GM12892 (cell line): ENCODE data around the gene QRICH1.

Experiments used
- POLR2A ChIP-seq: IDR thresholded peaks from 2 replicates; pipeline ENCODE4 v1.6.1; 2011; ENCODE audit warnings: low read depth, low read length, control low read depth
- POLR2AphosphoS5 ChIP-seq: IDR thresholded peaks from 2 replicates; pipeline ENCODE4 v1.6.1; 2011; ENCODE audit warnings: low read depth, low read length, control low read depth

DNA sequence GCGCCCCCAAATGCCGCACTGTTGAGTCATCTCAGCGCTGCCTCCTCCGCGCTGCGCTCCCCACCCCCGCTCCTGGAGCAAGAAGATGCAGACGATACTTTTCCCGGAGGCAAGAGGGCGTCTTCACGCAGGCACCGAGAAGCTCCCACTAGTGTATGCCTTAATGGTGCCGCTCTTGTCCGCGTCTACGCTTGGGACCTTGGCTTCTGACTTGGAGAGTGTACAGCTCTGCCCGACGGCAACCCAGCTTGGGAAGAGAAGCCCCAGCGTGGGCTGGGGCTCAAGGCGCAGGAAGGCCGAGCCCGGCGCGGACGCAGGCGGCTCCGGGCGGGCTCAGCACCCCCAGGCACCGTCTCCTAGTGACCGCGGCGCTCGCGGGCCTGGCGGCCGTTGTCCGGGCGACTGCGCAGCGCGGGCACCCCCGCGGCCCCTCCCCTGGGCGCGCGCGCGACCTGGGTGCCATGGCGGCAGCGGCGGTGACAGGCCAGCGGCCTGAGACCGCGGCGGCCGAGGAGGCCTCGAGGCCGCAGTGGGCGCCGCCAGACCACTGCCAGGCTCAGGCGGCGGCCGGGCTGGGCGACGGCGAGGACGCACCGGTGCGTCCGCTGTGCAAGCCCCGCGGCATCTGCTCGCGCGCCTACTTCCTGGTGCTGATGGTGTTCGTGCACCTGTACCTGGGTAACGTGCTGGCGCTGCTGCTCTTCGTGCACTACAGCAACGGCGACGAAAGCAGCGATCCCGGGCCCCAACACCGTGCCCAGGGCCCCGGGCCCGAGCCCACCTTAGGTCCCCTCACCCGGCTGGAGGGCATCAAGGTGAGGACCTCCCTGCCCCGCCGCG, 103.9 kb downstream of the QRICH1 start, which contains the start of gene P4HTM:
- peak; percentile 40; the same call in 1 of the 2 replicates for TF ChIP-seq POLR2A
- 0 out of 2 replicates have a peak, but pooled peaks have one; percentile 42 for TF ChIP-seq POLR2AphosphoS5
